Activated CD4-positive, alpha-beta T cell treated with anti-CD3 and anti-CD28 coated beads, Interleukin-2, amount 50 U/mL, for 4 hours (primary cell): ENCODE results near the gene ICAM4.
"Not testable (repeated sequence)": the region's sequence is repeated elsewhere in the genome, so short reads cannot be mapped to it uniquely, and the experiment has no call there.

Experiments used
- DNase-seq, 2 experiments: peaks; one replicate each; pipeline ENCODE4 v3.0.0-alpha.2; 2020

The ICAM4 gene

GRCh38 chr19:10320602-10321416 lies 34.1 kb downstream of the ICAM4 start:
- DNase-seq = no peak

GRCh38 chr19:10321417-10321797 lies 34.7 kb downstream of the ICAM4 start:
- no peak for DNase-seq

DNA sequence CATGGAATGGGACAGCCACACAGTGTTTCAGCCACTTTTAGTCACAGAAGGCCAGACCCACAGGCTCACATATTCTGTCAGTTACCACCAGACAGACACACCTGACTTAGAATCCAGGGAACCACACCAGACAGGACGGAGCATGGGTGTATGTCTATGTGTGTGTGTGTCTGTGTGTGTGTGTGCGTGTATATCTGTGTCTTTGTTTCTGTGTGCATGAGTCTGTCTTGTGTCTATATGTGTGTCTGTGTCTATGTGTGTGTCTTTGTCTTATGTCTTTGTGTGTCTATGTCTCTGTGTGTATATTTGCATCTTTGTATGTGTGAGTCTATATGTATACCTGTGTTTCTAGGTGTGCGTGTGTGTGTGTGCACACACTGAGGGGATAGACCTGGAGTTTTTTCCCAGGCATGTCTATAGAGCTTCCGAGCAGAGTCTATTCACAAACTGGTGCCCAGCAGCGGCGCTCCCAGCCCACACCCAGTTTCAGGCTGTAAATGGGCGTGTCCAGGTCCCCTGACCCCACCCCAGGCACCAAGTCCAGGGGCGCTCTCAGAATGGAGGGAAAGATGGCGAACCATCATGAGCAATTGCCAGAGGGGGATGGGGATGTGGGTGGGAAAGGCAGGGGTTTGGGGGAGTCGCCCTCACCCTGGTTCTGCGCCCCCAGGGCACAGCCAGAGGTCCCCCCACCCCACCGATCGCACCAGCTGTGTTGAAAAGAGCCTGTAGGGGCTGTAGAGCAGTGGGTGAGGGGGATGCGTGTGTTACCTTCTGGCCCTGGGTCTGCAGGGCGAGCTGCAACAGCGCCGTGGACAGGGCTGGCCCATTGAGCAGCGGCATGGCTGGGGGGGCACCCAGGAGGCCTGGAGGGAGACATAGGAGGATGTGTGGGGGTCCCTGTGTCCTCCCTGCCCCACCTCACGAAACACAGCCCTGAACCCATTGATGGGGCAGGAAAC lies 35.4 kb downstream of the ICAM4 start:
- DNase-seq = no peak

- no peak for DNase-seq
These were observed 39.0 kb downstream of the ICAM4 start for GRCh38 chr19:10325732-10326131.

GRCh38 chr19:10327793-10328192 lies 41.0 kb downstream of the ICAM4 start:
- no peak for DNase-seq

- DNase-seq = no peak
These were observed 42.0 kb downstream of the ICAM4 start for GRCh38 chr19:10328558-10329429.

DNA sequence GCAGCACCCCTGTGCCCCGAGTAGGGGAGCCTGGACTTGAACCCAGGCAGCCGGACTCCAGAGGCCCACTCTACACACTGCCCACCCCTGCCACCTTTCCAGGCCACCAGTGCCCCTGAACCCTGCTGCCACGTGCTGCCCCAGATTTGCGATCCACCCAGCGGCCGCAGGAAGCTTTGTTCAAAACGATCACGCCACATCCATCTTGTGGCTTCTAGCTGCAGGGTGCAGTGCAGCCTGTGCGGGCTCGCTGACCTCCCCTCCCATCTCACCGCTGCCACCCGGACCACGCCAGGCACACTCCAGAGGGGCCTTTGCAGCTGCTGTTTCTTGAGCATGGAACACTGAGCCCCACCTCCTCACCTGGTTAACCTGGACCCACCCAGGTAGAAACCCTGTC lies 42.8 kb downstream of the ICAM4 start:
- no peak for DNase-seq

DNA sequence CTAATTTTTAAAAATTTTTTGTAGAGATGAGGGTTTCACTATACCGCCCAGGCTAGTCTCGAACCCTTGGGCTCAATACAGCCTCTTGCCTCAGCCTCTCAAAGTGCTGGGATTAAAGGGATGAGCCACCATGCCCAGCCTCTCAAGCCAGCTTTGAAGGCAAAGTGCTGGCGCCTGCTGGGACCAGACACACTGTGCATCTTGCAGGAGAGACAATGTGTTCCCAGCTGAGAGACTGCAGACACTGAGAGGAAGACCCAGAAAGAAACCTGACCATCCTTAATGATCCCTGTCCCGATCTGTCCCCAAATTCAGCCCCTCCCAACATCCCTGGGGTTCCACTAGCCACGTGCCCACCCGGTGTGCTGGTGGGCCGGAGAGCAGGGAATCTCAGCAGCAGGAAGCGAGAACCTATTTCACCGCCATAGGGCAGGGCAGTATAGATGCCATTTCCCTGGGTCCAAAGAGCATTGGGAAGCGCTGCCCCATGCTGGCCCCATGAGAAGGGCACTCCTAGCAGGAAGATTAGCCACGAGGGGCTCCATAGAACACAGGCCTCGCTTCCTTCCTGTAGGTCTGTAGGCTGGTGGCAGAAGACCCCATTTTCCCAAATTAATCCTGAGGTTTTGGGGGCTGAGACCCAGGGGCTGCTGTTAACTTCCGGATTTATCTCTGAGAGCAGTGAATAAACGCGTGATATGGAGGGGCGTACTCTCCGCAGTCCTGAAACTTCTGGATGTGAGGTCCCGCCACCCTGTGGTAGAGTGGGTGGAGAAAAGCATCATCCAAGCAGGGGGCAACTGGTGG lies 45.6 kb downstream of the ICAM4 start:
- no peak for DNase-seq

DNA sequence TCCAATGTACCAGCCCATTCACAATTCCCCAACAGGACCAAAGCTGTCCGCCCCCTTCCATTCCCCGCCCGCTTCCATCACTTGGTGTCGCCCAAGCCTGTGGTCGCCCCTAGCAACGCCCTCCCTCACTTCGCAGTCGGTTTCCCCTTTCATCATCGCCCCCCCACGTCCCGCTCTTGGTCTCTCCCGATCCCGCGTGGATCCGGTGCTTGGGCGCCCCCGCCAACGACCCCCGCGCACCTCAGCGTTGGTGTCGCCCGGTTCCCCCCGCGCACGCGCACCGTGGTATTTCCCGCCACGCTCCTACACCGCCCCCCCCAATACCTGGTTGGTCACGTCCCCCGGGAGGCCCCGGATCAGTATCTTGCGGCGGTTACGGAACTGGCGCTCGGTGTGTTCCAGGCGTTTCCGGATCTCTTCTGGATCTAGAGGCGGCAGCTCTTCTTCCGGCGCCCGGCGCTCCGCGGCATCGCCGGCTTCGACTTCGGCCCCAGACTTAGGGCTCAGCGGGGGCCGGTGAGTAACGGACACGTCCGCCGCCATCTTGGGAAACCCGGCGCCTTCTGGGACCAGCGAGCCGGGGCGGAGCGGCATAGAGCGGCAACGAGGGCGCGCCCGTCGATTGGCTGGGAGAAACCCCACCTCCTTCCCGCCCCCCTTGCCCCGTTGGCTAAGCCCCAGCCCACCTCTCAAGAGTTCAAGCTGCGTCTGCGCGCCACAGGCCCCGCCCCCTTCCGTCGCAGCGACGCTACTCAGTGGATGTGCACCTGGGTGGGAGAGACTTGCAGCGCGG lies 46.4 kb downstream of the ICAM4 start, which contains the start of gene RAVER1:
Gene RAVER1 (minus strand): TSS at position 565 of the 793 bp plus-strand sequence. CDS start 22 bp downstream, at position 543.
- peak; percentile 97 to 98 for DNase-seq

- no peak for DNase-seq
These were observed 47.2 kb downstream of the ICAM4 start for GRCh38 chr19:10333758-10334587.

GRCh38 chr19:10334588-10335351 lies 48.0 kb downstream of the ICAM4 start:
- DNase-seq = no peak

DNA sequence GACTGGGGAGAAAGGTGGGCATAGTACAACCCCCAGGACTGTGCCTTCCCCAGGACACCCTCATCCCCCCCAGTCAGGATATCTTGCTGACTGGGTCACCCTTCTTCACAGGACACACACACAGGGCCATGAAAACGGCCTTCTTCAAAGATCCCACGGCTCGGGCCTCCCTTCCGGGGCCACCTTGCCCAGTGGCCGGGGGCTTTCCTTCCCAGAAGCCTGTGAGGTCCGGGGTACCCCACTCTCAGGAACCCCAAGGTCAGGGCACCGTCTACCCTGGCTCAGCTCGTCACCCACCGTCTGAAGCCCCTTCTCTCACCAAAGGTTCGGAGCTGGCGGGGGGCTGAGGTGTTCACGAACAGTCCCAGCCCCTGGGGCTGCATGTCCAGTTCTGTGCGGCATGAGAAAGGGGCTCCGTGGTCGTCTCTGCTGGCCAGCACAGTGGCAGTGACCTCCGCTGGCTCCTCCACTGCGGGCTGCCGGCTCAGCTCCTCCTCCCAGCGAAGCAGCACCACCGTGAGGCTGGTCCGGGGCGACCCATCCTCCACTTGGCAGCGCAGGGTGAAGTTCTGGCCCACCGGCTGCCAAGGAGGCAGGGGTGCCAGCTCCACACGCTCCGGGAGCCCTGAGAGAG lies 48.7 kb downstream of the ICAM4 start:
- no peak for DNase-seq

DNA sequence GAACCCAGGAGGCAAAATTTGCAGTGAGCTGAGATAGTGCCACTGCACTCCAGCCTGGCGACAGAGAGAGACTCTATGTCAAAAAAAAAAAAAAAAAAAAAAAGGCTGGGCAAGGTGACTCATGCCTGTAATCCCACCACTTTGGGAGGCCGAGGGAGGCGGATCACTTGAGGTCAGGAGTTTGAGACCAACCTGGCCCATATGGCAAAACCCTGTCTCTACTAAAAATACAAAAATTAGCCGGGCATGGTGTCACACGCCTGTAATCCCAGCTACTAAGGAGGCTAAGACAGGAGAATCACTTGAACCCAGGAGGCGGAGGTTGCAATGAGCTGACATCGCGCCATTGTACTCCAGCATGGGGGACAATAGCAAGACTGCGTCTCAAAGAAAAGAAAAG lies 50.0 kb downstream of the ICAM4 start:
- not testable (repeated sequence) for DNase-seq
